GM23338 (cell line): Measurements from ENCODE around the gene TSKS. TPM values are rescaled to one million over a fixed set of nuclear protein-coding genes. Genes with fewer than 3 reads are reported as not detected.

Source experiments
- ATAC-seq: fragments of 200-7000 bp; cut with Tn5 transposase; 3 replicates; pipeline ENCODE4 v1.9.1; 2020
- DNase-seq: peaks from one replicate; pipeline ENCODE4 v3.0.0-alpha.2; 2015; ENCODE audit warnings: low spot score
- H2AFZ ChIP-seq: fragments of 200-600 bp; sonication (generic); 2 replicates; pipeline ENCODE4 v1.8.0; 2016; ENCODE audit warnings: antibody characterized with exemption, mild to moderate bottlenecking, moderate library complexity
- H3F3A ChIP-seq: fragments of 200-600 bp; sonication (generic); replicated peaks from 2 replicates; pipeline ENCODE4 v1.8.0; 2017; ENCODE audit warnings: antibody characterized with exemption, mixed run types, low read depth
- H3K27ac ChIP-seq: fragments of 200-600 bp; sonication (generic); 2 replicates; pipeline ENCODE4 v1.6.1; 2016; ENCODE audit warnings: low read depth
- H3K27me3 ChIP-seq: fragments of 200-600 bp; sonication (generic); 2 replicates; pipeline ENCODE4 v1.8.0; 2016; ENCODE audit warnings: mild to moderate bottlenecking, mixed run types, moderate library complexity; ENCODE audit not compliant: insufficient read depth
- H3K36me3 ChIP-seq: fragments of 200-600 bp; sonication (generic); 2 replicates; pipeline ENCODE4 v1.8.0; 2016; ENCODE audit warnings: mild to moderate bottlenecking; ENCODE audit not compliant: insufficient read depth
- H3K4me1 ChIP-seq: fragments of 200-600 bp; sonication (generic); 2 replicates; pipeline ENCODE4 v1.8.0; 2016; ENCODE audit warnings: mild to moderate bottlenecking, moderate library complexity; ENCODE audit not compliant: insufficient read depth
- H3K4me2 ChIP-seq: fragments of 200-600 bp; sonication (generic); 2 replicates; pipeline ENCODE4 v1.7.1; 2017; ENCODE audit warnings: mixed run types
- H3K4me3 ChIP-seq: fragments of 200-600 bp; sonication (generic); 2 replicates; pipeline ENCODE4 v1.6.1; 2016; ENCODE audit warnings: mixed run types
- H3K79me2 ChIP-seq: fragments of 200-600 bp; sonication (generic); replicated peaks from 2 replicates; pipeline ENCODE4 v1.8.0; 2017; ENCODE audit warnings: mild to moderate bottlenecking; ENCODE audit not compliant: insufficient read depth
- H3K9me2 ChIP-seq: fragments of 200-600 bp; sonication (generic); 2 replicates; pipeline ENCODE4 v1.8.0; 2017; ENCODE audit not compliant: insufficient read depth
- H4K20me1 ChIP-seq: fragments of 200-600 bp; sonication (generic); replicated peaks from 2 replicates; pipeline ENCODE4 v1.8.0; 2017; ENCODE audit warnings: mild to moderate bottlenecking; ENCODE audit not compliant: insufficient read depth
- H3K27ac Mint-ChIP-seq: 2 replicates; pipeline ENCODE4 v1.8.0; 2020; ENCODE audit warnings: inconsistent platforms, mild to moderate bottlenecking, moderate library complexity, mixed read lengths
- H3K27me3 Mint-ChIP-seq: 3 replicates; pipeline ENCODE4 v1.8.0; 2022; ENCODE audit warnings: low read depth, mild to moderate bottlenecking, moderate library complexity, mixed read lengths, inconsistent platforms; ENCODE audit not compliant: insufficient read depth, poor library complexity
- H3K36me3 Mint-ChIP-seq: 3 replicates; pipeline ENCODE4 v1.8.0; 2021; ENCODE audit warnings: low read depth, mild to moderate bottlenecking, inconsistent platforms, moderate library complexity, mixed read lengths
- H3K4me1 Mint-ChIP-seq: 3 replicates; pipeline ENCODE4 v1.8.0; 2020; ENCODE audit warnings: mild to moderate bottlenecking, inconsistent platforms, mixed read lengths
- H3K4me3 Mint-ChIP-seq: 3 replicates; pipeline ENCODE4 v1.8.0; 2021; ENCODE audit warnings: moderate library complexity, mild to moderate bottlenecking, inconsistent platforms, mixed read lengths
- H3K9me3 Mint-ChIP-seq: 3 replicates; pipeline ENCODE4 v1.8.0; 2020; ENCODE audit warnings: moderate library complexity, mild to moderate bottlenecking, inconsistent platforms, mixed read lengths
- EZH2 ChIP-seq: fragments of 200-600 bp; sonication (generic); IDR thresholded peaks from one replicate; pipeline ENCODE4 v1.8.0; 2017; ENCODE audit warnings: antibody characterized with exemption, mild to moderate bottlenecking, low read depth; ENCODE audit not compliant: unreplicated experiment
- EZH2phosphoT487 ChIP-seq: fragments of 200-600 bp; sonication (generic); IDR thresholded peaks from one replicate; pipeline ENCODE4 v1.8.1; 2018; ENCODE audit warnings: antibody characterized with exemption; ENCODE audit not compliant: unreplicated experiment
- NANOG ChIP-seq: IDR thresholded peaks from 2 replicates; pipeline ENCODE4 v1.6.1; 2016; ENCODE audit warnings: antibody characterized with exemption, borderline replicate concordance
- POLR2AphosphoS5 ChIP-seq: IDR thresholded peaks from 2 replicates; pipeline ENCODE4 v1.6.1; 2016; ENCODE audit warnings: antibody characterized with exemption, low read depth
- ZNF114 ChIP-seq: fragments of 250-450 bp; sonication (Bioruptor Pico); IDR thresholded peaks from 2 replicates; pipeline ENCODE4 v1.5.0; 2020; ENCODE audit warnings: mild to moderate bottlenecking, moderate library complexity
- ZNF331 ChIP-seq: fragments of 250-450 bp; sonication (Bioruptor Pico); IDR thresholded peaks from 2 replicates; pipeline ENCODE4 v1.5.0; 2020; ENCODE audit warnings: low read depth, mild to moderate bottlenecking, moderate library complexity
- ZNF462 ChIP-seq: fragments of 250-450 bp; sonication (Bioruptor Pico); IDR thresholded peaks from 2 replicates; pipeline ENCODE4 v1.5.0; 2020; ENCODE audit warnings: mild to moderate bottlenecking, moderate library complexity
- polyA plus RNA-seq: library from polyadenylated mRNA; unstranded; fragments of >200 nt; fragmentation: Nextera tagmentation; extraction: Ambion mirVana; gene quantifications from 2 replicates; pipeline ENCODE4 v1.2.1, GENCODE V29; 2016
- total RNA-seq: library from RNA; depleted of rRNA; stranded (reverse); fragments of >200 nt; shearing (Covaris generic); gene quantifications from 2 replicates; pipeline ENCODE4 v1.2.3, GENCODE V29; 2014

The TSKS gene
- total and polyA plus RNA-seq, 2 experiments from 2014 or later: 0.99 TPM; not detected in 1

DNA sequence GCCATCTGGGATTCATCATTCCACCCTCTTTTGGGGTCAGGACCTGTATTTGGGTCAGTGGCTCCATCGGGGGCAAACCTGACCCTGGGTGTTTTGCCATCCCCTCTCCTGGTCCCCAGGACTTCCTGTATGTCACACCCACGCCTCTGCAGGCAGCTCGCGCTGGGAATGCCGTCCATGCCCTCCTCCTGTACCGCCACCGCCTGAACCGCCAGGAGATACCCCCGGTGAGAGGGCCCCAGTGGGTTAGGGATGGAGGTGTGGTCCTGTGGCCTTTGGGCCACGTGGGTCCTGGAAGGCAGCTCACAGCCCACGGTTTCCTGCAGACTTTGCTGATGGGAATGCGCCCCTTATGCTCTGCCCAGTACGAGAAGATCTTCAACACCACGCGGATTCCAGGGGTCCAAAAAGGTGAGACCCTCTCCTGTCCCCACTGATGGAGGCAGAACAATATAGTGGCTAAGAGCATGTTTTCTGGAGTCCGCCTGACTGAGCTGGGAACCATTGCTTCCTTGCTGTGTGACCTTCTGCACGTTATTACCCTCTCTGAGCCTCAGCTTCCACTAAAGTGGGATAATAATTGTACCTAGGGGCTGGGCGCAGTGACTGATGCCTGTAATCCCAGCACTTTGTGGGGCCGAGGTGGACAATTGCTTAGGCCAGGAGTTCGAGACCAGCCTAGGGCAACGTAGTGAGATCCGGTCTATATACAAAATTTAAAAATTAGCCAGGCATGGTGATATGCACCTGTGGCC lies 58.0 kb downstream of the TSKS start (continued):
- TF ChIP-seq ZNF462 (CRISPR knock-in tag): no peak

GRCh38 chr19:49701271-49701786 lies 61.8 kb downstream of the TSKS start:
- H3K4me1 Mint-ChIP-seq: no peaks in the 10 kb centered on the region
- Histone ChIP-seq H3K4me3 (no peak overlapping the region), H3F3A (no peaks in the 10 kb centered on the region), H3K9me2 (no peaks in the 10 kb centered on the region), H3K36me3 (peaks cover 3% of the 10 kb centered on the region; the same call in 1 of the 2 replicates), H3K27ac (no peak overlapping the region; the same call in 1 of the 2 replicates), H3K4me2 (no peak overlapping the region), H3K79me2 (no peaks in the 10 kb centered on the region), H4K20me1 (no peaks in the 10 kb centered on the region), H3K27me3 (no peaks in the 10 kb centered on the region), H2AFZ (no peak overlapping the region), H3K4me1 (no peaks in the 10 kb centered on the region)
- DNase-seq (peak; percentile 34), ATAC-seq (peak; percentile 63)
- peaks cover 35% of the 10 kb centered on the region for H3K36me3 Mint-ChIP-seq
- no peak overlapping the region for H3K27ac Mint-ChIP-seq
- peaks cover 9% of the 10 kb centered on the region for H3K27me3 Mint-ChIP-seq
- H3K9me3 Mint-ChIP-seq: no peaks in the 10 kb centered on the region
- H3K4me3 Mint-ChIP-seq: no peak overlapping the region
- TF ChIP-seq EZH2 (no peak), POLR2AphosphoS5 (no peak), NANOG (no peak), ZNF114 (CRISPR knock-in tag) (no peak), ZNF462 (CRISPR knock-in tag) (no peak), EZH2phosphoT487 (no peak), ZNF331 (CRISPR knock-in tag) (no peak)
